Thymus (tissue), 11 donors: ENCODE data around the gene P4HB. TPM values are rescaled to one million over a fixed set of nuclear protein-coding genes. Genes with fewer than 3 reads are reported as not detected.

ENCODE experiments used
- DNase-seq, 9 donors: peaks; one replicate each; pipeline ENCODE4 v3.0.0-alpha.2; 2013; ENCODE audit warnings: low spot score in 9 of 9, low read depth in 6 of 9, missing footprints in 1 of 9
- H3K27ac ChIP-seq, 2 donors: one replicate each; pipeline ENCODE4 v1.5.1; 2013; ENCODE audit warnings: control low read depth in 1 of 2, low read depth in 1 of 2, low read length in 1 of 2, mild to moderate bottlenecking in 1 of 2, moderate library complexity in 1 of 2
- H3K27me3 ChIP-seq, 2 donors: one replicate each; pipeline ENCODE4 v1.5.1; 2013; ENCODE audit warnings: low read length in 1 of 2; ENCODE audit not compliant: control insufficient read depth in 2 of 2, insufficient read depth in 1 of 2
- H3K36me3 ChIP-seq, 2 donors: one replicate each; pipeline ENCODE4 v1.5.1; 2013; ENCODE audit warnings: low read length in 1 of 2, mild to moderate bottlenecking in 1 of 2, moderate library complexity in 1 of 2; ENCODE audit not compliant: control insufficient read depth in 2 of 2, insufficient read depth in 2 of 2
- H3K4me1 ChIP-seq, 2 donors: one replicate each; pipeline ENCODE4 v1.5.1; 2013; ENCODE audit warnings: low read length in 2 of 2; ENCODE audit not compliant: control insufficient read depth in 2 of 2, insufficient read depth in 2 of 2
- H3K4me3 ChIP-seq, 2 donors: one replicate each; pipeline ENCODE4 v1.5.1; 2013; ENCODE audit warnings: low read length in 2 of 2, control low read depth in 1 of 2, mild to moderate bottlenecking in 1 of 2
- H3K9me3 ChIP-seq, 2 donors: one replicate each; pipeline ENCODE4 v1.5.1; 2013; ENCODE audit warnings: low read length in 1 of 2, mild to moderate bottlenecking in 1 of 2; ENCODE audit not compliant: control insufficient read depth in 2 of 2, insufficient read depth in 1 of 2
- WGBS: extraction: QIAGEN DNeasy Blood & Tissue Kit; methylation state at CpG from one replicate; pipeline ENCODE4 v1.1.7; 2013; 5-methylcytosine and 5-hydroxymethylcytosine counted together
- polyA plus RNA-seq: library from polyadenylated mRNA; stranded (reverse); fragments of 200-250 nt; gene quantifications from one replicate; pipeline ENCODE4 v1.2.3, GENCODE V29; 2013
- total RNA-seq: library from RNA; stranded (reverse); fragments of 120-200 nt; gene quantifications from one replicate; pipeline ENCODE4 v1.2.4, GENCODE V29; 2013
- donor health status: healthy.

P4HB gene
- total and polyA plus RNA-seq, 2 donors, result 210 to 219 TPM

DNA sequence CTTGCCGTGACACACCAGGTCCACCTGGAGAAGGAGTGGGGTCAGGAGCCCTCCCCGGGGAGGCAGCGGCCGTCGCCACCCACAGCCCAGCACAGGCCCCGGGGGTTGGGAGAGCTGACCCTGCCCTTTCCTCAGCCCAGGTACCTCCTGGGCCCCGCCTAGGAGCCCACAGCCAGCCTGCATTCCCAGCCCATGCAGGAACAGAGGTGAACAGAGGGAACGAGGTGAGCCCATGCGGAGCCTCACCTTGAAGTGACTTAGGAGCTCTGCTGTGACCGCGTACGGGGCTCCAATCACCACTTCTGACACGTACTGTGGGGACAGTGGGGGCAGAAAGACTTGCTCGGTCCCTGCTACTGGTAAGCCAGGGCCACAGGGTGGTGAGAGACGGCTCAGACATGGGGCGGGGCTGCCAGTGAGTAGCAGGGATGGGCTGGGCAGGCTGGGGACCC lies 45.1 kb upstream of the P4HB start:
- Histone ChIP-seq H3K9me3 (no peaks in the 10 kb centered on the region), H3K4me1 (peaks cover 9% of the 10 kb centered on the region in 2 donors), H3K36me3 (peaks cover 37 to 45% of the 10 kb centered on the region in 2 donors), H3K27me3 (peaks cover 24 to 39% of the 10 kb centered on the region in 2 donors), H3K4me3 (no peak overlapping the region), H3K27ac (no peak overlapping the region)
- DNase-seq, result no peak
- 99% methylated on average over 16 of the region's 16 CpGs for WGBS

DNA sequence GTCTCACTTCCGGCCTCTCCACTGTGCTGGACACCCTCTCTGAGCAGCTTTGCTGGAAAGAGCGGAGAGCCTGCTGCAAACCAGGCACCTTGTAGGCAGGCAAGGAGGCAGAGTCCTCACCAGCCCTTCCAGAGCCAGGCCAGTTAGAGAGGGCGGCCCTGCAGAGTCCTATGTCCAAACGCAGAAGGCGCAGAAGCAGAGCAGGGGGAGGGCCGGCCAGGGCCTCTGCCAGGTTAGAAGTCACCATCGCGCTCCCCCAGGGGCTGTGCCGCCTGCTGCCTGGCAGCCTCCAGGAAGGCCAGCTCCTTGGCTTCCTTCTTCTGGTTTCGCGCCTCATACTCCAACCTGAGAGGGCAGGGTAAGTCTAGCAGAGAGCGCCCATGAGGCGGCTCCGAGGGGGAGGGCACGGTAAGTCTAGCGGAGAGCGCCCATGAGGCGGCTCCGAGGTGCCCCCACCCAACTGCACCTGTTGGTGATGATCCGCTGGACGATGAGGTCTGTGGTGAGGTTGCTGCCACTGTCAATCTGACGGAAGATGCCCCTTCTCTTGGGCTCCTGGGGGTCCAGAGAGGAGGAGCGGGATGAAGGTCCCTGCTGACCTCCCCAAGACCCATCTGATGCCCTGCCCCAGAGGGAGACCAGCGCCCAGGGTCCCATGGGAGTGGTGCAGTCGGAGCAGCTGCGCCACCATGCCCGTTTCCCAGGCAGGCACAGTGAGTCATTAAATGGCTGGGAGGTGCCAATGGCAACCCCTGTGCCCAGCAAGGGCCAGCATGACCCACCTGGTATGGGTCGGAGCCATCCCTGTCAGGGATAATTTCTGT lies 44.5 kb upstream of the P4HB start:
- 93% methylated on average over 28 of the region's 28 CpGs for WGBS
- no peak for DNase-seq
- peaks cover 24 to 37% of the 10 kb centered on the region in 2 donors for H3K27me3 ChIP-seq
- H3K27ac ChIP-seq, result no peak overlapping the region
- H3K4me3 ChIP-seq, result no peak overlapping the region
- H3K9me3 ChIP-seq, result no peaks in the 10 kb centered on the region
- peaks cover 43 to 51% of the 10 kb centered on the region in 2 donors for H3K36me3 ChIP-seq
- H3K4me1 ChIP-seq, result peaks cover 3 to 4% of the 10 kb centered on the region in 2 donors

DNA sequence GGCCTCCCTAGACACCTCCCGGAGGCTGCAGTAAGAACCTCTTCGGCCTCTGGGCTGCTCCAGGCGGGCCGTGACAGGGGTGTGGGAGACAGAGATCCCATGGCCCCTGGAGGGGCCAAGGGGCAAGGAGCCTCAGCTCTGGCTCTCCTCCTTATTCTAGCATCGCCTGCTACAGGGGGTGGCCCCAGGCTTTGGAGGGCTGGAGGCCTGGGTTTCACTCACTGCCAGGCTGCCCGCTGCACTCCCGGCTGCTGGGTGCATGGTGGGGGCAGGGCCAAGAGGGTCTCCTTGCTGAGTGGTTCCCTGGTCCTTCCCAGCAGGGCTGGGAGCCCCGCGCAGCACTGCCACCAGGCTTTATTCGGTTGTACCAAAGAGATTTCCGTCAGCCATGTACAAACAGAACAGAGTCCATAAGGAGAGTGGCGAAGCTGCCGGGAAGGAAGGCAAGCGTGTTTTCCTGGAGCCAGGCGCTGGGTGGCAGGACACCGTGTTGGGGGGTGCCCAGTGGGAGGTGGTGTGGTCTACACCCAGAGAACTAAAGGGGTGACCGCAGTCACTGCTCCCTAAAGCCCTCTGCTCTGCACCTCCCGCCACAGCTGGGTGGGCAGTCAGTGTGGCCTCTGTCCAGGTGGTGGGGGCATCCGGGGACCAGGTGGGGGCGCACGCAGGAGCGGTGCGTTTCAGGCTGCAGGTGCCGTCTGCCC lies 43.7 kb upstream of the P4HB start:
- Histone ChIP-seq H3K27ac (no peak overlapping the region), H3K4me1 (peaks cover 0 to 4% of the 10 kb centered on the region in 2 donors)
- DNase-seq, result no peak

DNA sequence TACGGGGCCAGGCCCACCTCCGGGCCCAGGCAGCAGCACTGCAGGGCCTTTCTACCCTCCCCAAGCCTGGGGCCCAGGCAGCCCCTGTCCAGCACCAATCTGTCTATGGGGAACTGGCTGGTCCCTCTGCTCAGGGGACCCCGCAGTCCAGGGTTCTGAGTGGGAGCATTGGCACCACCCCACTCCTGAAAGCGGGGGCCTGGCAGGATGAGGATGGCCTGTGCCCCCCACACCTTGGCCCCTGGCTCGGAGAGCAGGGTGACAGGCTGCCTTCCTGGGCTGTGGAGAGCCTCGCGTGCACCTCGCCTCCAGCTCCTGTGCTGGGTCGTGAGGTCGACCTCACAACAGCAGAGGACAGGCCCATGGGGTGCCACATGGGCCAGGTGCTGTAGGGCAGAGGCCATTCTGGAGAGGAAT lies 43.1 kb upstream of the P4HB start:
- 97% methylated on average over 10 of the region's 10 CpGs for WGBS
- Histone ChIP-seq H3K4me1 (peaks cover 0 to 4% of the 10 kb centered on the region in 2 donors), H3K27me3 (peaks cover 24 to 37% of the 10 kb centered on the region in 2 donors), H3K27ac (no peak overlapping the region), H3K9me3 (no peaks in the 10 kb centered on the region), H3K36me3 (peaks cover 53 to 65% of the 10 kb centered on the region in 2 donors), H3K4me3 (no peak overlapping the region)
- no peak for DNase-seq

More for the DNA sequence above, 43.7 kb upstream of the P4HB start:
- Histone ChIP-seq H3K9me3 (no peaks in the 10 kb centered on the region), H3K36me3 (peaks cover 49 to 59% of the 10 kb centered on the region in 2 donors), H3K4me3 (no peak overlapping the region), H3K27me3 (peaks cover 24 to 37% of the 10 kb centered on the region in 2 donors)
- WGBS, result 98% methylated on average over 24 of the region's 24 CpGs

DNA sequence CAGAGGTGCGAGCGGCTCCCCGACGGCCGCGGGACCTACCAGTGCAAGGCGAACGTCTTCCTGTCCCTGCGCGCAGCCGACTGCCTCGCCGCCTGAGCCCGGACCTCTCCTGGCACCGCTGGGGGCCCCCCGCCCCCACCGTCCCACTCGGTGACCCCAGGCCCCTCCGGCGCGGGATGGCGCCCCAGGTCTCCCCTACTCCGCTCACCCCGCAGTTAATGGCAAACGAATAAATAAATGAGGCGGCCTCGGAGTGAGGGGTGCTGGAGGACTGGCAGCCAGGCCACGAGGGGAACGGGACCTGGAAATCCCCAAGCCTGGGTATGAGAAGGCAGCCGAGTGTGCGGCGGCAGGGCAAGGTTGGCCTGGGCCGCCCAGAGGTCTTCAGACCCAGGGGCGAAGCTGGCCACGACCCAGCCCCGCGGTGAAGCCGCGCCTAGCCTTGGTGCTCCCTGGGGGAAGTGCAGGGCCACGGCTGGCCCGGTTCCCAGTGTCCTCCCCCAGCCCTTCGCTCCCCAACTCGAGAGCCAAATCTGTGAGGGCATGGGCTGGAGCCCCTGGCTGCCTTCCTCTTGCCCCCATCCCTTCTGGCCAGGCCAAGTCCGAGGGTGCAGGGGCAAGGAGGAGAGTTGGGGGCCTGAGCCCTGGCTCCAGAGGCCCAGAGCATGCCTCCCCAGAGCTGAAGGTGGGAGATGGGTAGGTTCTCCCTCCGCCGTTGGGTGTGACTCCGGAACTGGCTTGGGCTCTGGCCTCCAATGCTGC lies 42.5 kb upstream of the P4HB start:
- H3K27ac ChIP-seq, result no peak overlapping the region
- no peaks in the 10 kb centered on the region for H3K9me3 ChIP-seq
- H3K4me3 ChIP-seq, result no peak overlapping the region
- peaks cover 24 to 37% of the 10 kb centered on the region in 2 donors for H3K27me3 ChIP-seq
- no peak for DNase-seq
- 51% methylated on average over 47 of the region's 47 CpGs for WGBS
- H3K4me1 ChIP-seq, result peaks cover 0 to 4% of the 10 kb centered on the region in 2 donors
- peaks cover 54 to 67% of the 10 kb centered on the region in 2 donors for H3K36me3 ChIP-seq

DNA sequence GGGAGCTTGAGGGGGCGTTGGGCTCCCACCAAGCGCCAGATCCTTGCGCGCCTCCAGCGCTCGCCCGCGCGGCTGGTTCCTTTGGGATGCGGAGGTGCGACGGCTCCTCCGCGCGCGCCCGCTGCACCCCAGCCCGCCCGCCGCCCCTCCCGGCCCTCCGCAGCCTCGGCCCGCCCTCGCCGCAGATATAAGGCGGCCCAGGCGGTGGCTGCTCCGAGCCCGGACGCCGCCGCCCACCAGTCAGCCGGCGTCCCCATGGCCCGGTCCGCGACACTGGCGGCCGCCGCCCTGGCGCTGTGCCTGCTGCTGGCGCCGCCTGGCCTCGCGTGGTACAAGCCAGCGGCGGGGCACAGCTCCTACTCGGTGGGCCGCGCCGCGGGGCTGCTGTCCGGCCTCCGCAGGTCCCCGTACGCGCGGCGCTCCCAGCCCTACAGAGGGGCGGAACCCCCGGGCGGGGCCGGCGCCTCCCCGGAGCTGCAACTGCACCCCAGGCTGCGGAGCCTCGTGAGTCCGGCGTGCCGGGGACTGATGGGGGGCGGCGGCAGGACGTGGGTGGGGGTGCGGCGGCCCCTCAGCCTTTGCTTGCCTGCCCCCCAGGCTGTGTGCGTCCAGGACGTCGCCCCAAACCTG lies 41.8 kb upstream of the P4HB start, which contains the start of gene NPB:
Gene NPB, plus strand, starts transcription at position 216 of the 630 bp plus-strand sequence. Its CDS starts 40 bp downstream, at position 256.
- Histone ChIP-seq H3K36me3 (peaks cover 57 to 69% of the 10 kb centered on the region in 2 donors), H3K4me1 (peaks cover 0 to 4% of the 10 kb centered on the region in 2 donors), H3K9me3 (no peaks in the 10 kb centered on the region), H3K27ac (no peak within 1 kb of the TSS), H3K27me3 (peaks cover 24 to 37% of the 10 kb centered on the region in 2 donors), H3K4me3 (peak within 1 kb of the TSS in 1 of 2 donors; percentile 6)
- 4% methylated on average over 79 of the region's 79 CpGs for WGBS
- DNase-seq, result no peak

DNA sequence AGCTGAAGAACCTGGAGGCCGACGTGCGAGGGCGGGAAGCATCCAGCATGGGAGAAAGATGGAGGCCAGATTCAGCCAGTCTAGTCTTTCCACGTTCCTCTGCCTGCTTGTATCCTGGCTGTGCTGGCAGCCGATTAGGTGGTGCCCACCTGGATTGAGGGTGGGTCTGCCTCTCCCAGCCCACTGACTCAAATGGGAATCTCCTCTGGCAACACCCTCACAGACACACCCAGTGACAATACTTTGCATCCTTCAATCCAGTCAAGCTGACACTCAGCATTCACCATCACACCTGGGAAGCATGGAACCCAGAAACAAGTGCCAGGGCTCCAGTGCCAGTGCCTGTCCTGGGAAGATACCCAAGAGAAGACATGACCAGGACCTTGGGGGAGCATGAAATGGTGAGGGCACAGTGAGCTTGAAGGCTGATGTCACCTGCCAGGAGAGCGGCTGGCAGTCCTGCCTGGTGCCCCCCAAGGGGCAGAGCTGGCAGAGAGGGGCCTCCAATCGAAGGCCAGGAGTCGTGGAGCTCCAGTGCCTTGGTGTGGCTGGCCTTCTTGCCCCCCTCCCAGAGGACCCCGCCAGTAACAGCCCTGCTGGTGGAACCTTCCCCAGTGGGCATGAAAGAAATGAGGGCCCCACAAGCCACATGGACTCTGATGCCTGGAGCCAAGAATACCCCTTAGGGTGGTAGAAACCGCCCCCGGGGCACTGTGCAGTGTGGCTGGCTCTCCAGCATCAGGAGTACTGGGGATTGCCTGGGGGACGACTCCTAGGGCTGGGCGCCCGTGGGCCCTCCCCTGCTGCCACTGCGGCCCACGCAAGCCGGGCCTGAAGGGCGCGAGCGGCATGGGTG lies 41.1 kb upstream of the P4HB start:
- no peak for DNase-seq
- H3K4me3 ChIP-seq, result no peak overlapping the region
- no peaks in the 10 kb centered on the region for H3K9me3 ChIP-seq
- WGBS, result 61% methylated on average over 21 of the region's 21 CpGs
- H3K36me3 ChIP-seq, result peaks cover 58 to 70% of the 10 kb centered on the region in 2 donors
- H3K27me3 ChIP-seq, result peaks cover 24 to 37% of the 10 kb centered on the region in 2 donors
- H3K4me1 ChIP-seq, result peaks cover 0 to 4% of the 10 kb centered on the region in 2 donors
- H3K27ac ChIP-seq, result no peak overlapping the region
